GM21717 (cell line): Measurements from ENCODE around the gene INPP4A.
"Not testable (repeated sequence)": the region's sequence is repeated elsewhere in the genome, so short reads cannot be mapped to it uniquely, and the experiment has no call there.

Source experiments
- ATAC-seq: cut with Tn5 transposase; IDR thresholded peaks from one replicate; pipeline ENCODE4 v1.9.1; 2021; ENCODE audit warnings: mild to moderate bottlenecking, moderate library complexity; ENCODE audit not compliant: unreplicated experiment

INPP4A gene

GRCh38 chr2:98435670-98436069 is 9.0 kb upstream of the INPP4A start:
- ATAC-seq = not testable (repeated sequence)

GRCh38 chr2:98436734-98437133 is 7.9 kb upstream of the INPP4A start:
- no peak for ATAC-seq

- no peak for ATAC-seq
Measured at GRCh38 chr2:98438190-98439133, 6.2 kb upstream of the INPP4A start.

- no peak for ATAC-seq
Measured at GRCh38 chr2:98441706-98442450, 2.8 kb upstream of the INPP4A start.

- ATAC-seq = no peak
Measured at GRCh38 chr2:98442488-98442887, 2.2 kb upstream of the INPP4A start.

GRCh38 chr2:98445177-98445682 is 572 bp downstream of the INPP4A start:
- ATAC-seq = peak; percentile 29

- ATAC-seq = no peak
Measured at GRCh38 chr2:98445683-98446581, 1.3 kb downstream of the INPP4A start.

- ATAC-seq = no peak
Measured at GRCh38 chr2:98446850-98447249, 2.2 kb downstream of the INPP4A start.

- no peak for ATAC-seq
Measured at GRCh38 chr2:98448441-98449145, 3.9 kb downstream of the INPP4A start.

- no peak for ATAC-seq
Measured at GRCh38 chr2:98452396-98453027, 7.9 kb downstream of the INPP4A start.

- ATAC-seq = no peak
Measured at GRCh38 chr2:98453083-98453482, 8.4 kb downstream of the INPP4A start.

GRCh38 chr2:98453531-98453930 is 8.9 kb downstream of the INPP4A start:
- ATAC-seq = no peak

- ATAC-seq = no peak
Measured at GRCh38 chr2:98454073-98454472, 9.4 kb downstream of the INPP4A start.

GRCh38 chr2:98454500-98455235 is 10.0 kb downstream of the INPP4A start:
- no peak for ATAC-seq

- peak; percentile 36 for ATAC-seq
Measured at GRCh38 chr2:98455494-98455976, 10.9 kb downstream of the INPP4A start.

GRCh38 chr2:98457045-98457696 is 12.5 kb downstream of the INPP4A start:
- ATAC-seq = no peak

GRCh38 chr2:98458207-98458606 is 13.5 kb downstream of the INPP4A start:
- ATAC-seq = no peak

GRCh38 chr2:98458667-98459380 is 14.2 kb downstream of the INPP4A start:
- no peak for ATAC-seq
